ENCODE results near the gene PTPN2.
"Not testable (repeated sequence)": the region's sequence is repeated elsewhere in the genome, so short reads cannot be mapped to it uniquely, and the experiment has no call there.

Gene PTPN2

DNA sequence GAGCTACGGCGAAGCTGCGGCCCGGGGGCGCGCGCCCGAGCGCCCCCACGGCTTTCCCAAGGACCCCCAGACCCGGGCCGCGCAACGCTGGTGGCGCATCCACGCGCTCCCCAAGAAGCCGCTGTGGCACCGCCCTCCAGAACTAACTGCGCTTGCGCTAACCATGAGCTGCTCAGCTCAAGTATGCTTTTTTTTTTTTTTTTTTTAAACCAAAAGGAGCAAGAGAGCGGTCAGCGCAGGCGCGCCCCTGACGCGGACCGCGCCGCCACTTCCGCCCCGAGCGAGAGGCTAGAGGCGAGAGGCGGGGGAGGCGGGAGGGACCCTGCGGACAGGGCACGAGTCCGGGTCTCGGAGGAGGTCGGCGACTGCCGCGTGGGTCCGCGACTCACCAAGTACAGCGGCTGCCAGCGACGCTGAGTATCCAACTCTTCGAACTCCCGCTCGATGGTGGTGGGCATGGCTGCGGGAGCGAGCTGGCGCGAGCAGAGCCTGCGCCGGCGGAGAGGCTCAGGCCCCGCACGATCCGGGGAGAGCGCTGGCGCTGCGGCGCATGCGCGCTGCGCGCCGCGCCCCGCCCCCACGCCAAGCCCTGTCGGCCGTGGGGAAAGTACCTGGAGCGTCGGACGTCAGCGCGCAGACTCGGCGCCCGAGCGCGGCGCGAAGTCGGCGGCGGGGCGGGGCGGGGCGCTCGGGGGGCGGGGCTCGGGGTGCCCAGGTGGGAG, at the start of gene PTPN2:
Gene PTPN2 (minus strand): TSS at position 554 of the 722 bp plus-strand sequence. CDS start 96 bp downstream, at position 458.
- DNase-seq (ENCODE audit: low read depth in 2 of 2): peak; percentile 83 to 84

DNA sequence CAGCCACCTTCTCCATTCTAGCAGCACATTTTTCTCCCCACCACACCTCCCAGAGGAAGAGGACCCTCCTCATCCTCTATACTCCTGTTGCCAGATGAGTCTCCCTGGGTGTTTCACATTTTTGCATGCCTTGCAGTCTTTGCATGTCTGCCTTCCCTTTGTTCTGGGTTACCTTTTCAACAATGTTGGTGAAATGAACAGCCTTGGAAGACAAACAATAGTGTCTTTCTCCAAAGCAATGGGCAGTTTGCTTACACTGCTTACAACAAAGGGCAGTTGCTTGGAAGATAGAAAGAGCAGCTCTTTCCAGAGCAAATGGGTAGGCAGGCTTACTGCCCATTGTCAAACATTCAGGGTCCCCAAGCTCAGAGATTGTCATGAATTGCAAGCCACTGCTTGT, 49.3 kb upstream of the PTPN2 start:
- DNase-seq (ENCODE audit: low read depth in 2 of 2): no peak

DNA sequence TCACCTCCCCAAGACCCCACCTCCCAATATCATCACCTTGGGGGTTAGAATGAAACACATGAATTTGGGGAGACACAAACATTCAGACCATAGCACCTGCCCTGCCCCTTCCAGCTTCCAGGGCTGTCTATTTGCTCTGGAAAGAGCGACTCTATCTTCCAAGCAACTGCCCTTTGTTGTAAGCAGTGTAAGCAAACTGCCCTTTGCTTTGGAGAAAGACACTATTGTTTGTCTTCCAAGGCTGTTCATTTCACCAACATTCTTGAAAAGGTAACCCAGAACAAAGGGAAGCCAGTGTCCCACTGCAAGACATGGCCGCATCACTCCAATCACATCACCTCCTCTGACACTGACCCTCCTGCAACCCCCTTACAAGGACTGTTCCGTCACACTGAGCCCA, 46.9 kb upstream of the PTPN2 start:
- no peak for DNase-seq (ENCODE audit: low read depth in 2 of 2)

DNA sequence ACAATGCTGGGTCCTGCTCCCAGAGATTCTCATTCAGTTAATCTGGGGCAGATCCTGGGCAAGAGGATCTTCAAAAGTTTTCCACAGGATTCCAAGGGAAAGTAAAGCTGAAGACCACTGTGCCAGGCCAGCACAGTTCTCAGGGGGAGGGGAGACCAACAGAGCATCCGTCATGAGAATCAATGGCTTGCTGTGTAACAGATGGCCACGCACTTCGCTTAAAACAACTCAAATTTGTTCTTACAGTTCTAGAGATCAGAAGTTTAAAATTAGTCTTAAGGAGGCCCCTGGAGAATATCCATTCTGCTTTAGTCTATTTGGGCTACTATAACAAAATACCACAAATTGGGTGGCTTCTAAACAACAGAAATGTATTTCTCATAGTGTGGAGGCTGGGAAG, 46.3 kb upstream of the PTPN2 start:
- DNase-seq (ENCODE audit: low read depth in 2 of 2): no peak

DNA sequence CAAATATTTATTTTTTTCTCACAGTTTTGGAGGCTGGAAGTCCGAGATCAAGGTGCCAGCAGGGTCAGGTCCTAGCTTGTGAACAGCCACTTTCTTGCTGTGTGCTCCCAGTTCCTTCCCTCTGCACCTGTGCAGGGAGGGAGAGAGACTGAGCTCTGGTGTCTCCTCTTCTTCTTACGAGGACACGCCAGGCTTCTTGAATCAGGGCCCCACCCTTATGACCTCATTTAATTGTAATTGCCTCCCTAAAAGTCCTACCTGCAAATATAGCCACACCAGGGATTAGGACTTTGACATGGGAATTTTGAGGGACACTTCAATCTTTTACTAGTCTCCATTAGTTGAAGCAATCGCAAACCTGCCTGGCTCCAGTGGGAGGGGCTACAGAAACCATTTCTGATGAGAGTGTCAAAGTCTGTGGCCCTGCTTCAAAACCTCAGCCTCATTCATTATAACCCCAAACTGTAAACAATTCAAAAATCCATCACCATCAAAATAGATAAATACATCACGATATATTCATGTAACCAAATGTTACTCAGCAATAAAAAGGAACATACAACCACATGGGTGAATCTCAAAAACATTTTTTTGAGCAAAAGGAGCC, 45.5 kb upstream of the PTPN2 start:
- no peak for DNase-seq (ENCODE audit: low read depth in 2 of 2)

DNA sequence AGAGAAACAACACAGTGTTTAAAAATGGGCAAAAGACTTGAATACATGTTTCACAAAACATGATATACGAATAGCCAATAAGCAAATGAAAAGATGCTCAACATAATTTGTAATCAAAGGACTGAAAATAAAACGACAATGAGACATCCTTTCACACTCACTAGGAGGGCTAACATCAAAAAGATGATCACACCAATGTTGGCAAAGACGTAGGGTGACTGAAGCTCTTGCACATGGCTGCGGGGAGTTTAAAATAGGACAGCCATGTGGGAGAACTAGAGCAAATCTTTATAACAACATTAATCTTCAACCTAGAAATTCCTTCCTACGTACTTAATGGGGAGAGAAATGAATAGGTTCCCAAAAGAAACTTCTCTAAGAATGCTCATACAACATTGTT, 44.6 kb upstream of the PTPN2 start:
- DNase-seq (ENCODE audit: low read depth in 2 of 2): no peak

DNA sequence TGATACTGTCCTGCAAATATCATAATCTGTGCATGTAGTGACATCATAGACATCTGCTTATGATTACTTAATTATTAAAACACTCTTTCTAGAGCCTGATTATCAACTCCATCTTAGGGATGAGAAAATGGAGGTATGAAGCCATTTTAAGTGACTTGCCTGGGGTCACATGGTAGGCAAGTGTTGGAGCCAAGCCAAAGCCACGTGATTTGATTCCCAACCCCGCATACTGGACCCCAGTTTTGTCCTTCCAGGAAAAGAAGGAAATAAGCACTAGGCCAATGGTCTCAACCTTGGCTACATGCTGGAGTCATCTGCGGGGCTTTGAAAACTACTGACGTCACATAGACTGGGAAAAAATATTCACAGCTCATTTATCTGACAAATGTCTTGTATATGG, 44.2 kb upstream of the PTPN2 start:
- DNase-seq (ENCODE audit: low read depth in 2 of 2): no peak

DNA sequence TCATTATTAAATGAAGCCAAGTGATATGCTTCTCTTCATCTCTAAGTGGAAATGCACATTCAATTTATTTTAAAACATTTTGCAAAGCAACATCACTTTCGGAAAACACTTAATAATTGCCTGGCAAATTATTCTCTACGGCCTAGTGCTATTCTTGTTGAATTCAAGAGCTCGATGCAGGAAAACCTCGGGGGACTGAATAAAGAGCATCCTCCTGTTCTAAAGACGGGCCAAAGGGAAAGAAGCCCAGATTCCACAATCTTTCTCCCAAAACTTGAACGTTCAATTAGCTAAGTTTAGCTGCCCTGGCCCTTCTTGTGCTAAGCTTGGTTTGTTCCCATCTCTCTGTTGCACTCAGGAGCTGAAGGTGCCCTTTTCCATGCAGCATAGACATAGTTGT, 40.6 kb upstream of the PTPN2 start:
- no peak for DNase-seq (ENCODE audit: low read depth in 2 of 2)

DNA sequence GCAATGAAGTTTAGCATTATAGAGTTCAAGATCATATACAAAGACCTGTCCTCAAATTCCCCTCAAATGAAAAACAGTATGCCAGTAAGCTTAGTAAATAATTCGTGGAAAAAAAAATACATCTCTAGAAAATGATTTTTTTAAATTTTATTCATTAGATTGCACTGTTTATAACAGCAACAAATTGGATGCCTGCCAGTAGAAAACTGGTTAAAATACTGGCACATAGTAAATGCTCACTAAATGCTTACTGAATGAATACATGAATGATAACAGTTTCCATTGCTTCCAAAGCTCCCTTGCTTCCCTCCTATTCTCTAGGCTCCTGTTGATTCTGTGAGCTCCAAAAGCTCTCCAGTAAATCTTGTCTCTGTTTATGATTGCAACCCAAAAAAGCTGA, 38.2 kb upstream of the PTPN2 start:
- no peak for DNase-seq (ENCODE audit: low read depth in 2 of 2)

DNA sequence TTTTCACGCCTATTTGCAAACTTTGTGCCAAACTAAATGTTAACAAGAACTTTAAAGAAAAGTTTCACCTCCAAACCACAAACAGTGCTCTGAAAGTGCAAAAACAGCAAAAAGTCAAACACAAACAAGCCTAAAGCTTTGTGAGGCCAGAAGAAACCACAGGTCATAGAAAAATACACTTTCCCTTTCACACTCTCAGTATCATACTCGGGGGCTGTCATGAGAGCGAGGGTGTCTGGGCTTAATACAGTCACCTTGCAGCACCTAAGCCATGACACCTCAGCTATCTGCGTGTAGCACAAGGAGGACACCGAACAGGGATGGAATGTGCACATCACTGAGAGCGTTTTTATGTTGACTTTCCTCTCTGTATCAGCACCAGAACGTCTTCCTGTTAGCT, 37.1 kb upstream of the PTPN2 start:
- DNase-seq (ENCODE audit: low read depth in 2 of 2): no peak

DNA sequence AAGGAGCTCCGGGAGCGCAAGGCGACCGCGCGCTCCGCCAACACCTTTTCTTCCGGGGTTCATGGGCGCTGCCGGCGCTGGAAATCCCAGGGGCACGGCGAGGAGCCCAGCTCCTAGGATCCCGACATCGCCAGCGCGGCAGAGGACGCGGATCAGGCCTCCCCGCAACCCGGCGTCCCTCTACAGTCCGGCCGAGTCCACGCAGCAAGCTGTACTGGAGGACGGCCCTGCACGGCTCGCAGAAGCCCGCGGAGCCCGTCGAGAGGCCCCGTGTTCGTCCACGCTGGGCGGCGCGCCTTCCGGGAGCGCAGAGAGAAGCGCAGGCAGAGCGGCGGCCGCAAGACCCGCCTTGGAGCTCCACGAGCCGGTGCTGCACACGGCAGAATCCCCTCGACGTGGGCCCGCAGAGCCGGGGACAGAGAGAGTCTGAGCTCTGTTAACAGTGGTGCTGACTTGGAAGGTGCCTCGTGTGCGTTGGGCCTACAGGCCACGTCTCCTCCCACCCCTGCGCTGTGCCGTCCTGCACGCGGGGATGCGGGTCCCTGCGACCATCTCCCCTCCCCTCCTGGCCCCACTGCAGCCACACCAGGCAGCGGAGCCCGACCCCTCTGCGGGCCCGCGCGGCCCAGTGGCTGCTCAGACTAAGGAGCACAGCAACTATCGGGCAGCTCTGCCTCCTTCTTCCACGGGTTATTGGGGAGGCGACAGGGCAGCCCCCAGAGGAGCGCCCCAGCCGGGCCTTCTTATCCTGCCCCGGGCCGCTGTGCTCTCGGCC, 28.1 kb upstream of the PTPN2 start:
- no peak for DNase-seq (ENCODE audit: low read depth in 2 of 2)

DNA sequence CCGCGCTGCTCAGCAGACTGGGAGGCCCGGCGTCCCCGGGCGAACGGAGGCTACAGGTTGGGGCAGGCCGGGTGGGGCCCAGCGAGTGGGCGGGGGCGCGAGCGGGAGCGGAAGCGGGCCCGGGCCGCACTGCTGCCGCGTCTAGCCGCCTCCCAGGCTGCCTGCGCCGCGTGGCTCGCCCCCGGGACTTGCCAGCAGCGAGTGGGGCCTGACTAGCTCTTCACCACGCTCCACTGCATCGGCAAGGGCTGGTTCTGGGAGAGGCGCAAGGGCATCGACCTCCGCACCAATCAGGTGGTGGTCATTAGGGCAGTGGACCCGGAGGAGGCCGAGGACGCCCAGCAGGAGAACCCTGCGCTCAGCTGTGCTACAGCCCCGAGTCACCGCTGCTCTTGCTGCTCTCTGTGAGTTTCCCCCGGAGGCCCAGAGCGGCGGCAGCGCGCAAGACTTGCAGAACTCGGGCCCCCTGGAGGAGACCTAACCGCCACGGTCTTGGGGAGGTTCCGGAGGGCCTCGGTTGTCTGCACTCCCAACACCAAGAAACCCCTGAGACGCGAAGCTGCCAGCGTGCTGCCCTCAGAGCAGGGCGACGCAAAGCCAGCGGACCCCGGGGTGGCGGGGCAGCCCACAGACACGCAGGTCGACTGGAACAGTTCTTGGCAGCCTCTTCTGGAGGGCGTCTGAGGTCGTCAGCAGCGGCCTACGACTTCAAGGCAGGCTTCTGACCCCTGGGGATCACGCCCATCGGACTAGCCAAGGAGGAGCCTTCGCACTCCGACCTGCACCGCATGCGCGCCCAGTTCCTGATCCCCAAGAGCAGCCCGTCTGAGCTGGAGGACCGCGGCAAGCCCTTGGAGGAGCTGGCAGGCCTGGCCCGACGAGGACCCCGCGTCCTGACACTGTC, 27.2 kb upstream of the PTPN2 start:
- DNase-seq (ENCODE audit: low read depth in 2 of 2): peak in 1 of 2 donors; percentile 51

DNA sequence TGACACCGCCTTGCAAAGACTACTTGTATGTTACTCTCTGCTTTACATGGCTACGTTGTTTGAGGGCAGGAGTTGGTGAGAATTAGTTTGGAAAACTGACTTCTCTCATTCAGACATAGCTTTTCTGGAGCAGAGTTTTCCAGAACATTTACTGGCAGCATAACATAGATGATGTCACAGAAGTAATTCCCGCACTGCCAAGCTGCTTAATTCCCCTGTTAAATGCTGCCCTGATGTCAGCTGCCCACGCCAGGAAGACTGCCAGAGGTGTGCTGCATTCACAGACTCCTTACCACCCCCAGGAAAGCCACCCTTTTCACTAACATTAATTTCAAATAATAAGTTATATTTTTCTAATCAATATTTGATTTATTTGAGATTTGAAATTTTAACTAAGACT, 24.7 kb upstream of the PTPN2 start:
- no peak for DNase-seq (ENCODE audit: low read depth in 2 of 2)

DNA sequence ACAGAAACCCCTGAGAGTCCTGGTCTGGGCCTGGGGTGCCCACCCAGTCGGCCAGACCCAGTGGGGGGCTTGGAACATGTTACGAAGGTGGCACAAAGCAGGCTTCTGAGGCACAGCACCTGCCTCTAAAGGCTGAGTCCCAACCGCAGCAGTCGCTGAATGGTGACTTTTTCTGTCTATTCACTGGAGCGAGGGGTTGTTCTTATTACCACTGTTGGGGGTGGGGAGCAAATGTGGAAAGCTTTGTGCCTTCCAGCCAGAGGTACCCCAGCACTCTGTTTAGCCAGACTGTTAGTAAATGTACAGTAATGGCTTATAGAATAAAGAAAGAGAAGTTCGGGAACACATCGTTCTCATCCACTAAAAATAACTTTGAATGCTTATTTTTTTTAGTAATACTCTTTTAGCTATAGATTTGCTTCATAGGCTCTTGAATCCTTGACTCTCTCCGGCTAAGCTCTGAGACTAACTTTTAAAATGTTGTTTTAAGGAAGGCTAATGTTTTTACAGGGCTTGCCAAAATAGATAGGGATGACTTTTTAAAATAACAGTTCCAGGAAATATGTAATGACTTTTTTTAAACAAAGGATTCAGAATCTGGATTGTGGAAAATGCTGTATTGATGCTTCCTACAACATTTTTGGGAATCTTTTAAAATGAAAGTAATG, 23.4 kb upstream of the PTPN2 start:
- DNase-seq (ENCODE audit: low read depth in 2 of 2): no peak

DNA sequence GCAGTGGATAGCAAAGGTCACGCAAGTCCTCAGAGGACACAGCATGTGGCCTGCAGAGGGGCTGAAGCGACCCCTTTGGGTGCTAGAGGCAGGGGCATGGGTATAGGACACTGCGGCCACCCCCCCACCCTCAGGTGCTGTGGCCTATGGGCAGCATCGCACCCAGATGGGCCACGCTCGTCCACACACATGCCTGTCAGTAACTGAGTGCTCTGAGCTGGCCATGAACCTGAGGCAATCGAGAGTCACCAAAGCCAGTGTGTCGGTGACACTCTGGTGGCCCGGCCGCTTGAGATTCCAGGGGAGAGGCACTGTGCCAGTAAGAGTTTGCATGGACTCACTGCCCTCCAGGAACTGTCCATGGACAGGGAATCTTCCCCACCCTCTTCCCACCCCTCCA, 22.7 kb upstream of the PTPN2 start:
- no peak for DNase-seq (ENCODE audit: low read depth in 2 of 2)

DNA sequence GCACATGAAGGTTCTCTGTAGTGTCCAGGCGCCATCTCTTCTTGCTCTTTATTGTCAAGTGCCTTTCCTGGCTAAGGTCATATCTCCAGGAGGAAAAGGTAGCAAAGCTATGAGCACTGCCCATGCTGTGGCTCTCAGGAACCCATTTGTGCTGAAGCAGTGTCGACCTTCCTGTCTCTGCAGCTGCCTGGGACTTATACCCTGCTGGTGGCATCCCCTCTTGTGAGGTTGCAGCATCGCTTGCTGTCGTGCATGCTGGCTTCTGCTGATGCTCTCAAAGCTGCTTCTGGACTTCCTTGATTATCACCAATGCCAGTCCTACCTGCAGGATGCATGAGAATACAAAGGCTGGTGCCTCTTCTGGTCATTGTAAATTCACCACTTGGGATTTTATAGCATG, 22.1 kb upstream of the PTPN2 start:
- no peak for DNase-seq (ENCODE audit: low read depth in 2 of 2)

DNA sequence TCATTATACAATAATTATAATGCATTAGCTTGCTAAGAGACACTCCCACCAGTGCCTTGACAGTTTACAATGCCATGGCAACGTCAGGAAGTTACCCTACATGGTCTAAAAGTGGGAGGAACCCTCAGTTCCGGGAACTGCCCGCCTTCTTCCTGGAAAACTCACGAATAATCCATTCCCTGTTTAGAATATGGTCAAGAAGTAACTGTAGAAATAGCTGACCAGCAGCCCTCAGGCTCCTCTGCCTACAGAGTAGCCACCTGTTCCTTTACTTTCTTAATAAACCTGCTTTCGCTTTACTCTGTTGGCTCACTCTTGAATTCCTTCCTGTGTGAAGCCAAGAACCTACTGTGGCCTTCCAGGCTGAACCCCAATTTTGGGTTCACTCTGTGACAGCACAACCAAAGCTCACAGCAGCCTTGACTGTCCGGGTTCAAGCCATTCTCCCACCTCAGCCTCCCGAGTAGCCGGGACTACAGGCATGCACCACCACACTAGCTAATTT, 20.0 kb upstream of the PTPN2 start:
- DNase-seq (ENCODE audit: low read depth in 2 of 2): peak in 1 of 2 donors; percentile 22

DNA sequence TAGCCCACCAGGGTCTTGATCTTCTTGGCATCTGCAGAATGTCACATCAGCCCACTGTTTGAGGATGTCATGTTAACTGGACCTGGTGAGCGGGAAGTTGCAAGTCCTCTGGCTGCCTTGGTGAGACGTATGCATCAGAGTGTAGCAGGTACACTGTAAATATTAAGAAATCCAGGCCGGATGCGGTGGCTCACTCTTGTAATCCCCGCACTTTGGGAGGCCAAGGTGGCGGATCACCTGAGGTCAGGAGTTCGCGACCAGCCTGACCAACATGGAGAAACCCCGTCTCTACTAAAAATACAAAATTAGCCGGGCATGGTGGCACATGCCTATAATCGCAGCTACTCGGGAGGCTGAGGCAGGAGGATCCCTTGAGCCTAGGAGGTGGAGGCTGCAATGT, 17.2 kb upstream of the PTPN2 start:
- not testable (repeated sequence) for DNase-seq (ENCODE audit: low read depth in 2 of 2)

DNA sequence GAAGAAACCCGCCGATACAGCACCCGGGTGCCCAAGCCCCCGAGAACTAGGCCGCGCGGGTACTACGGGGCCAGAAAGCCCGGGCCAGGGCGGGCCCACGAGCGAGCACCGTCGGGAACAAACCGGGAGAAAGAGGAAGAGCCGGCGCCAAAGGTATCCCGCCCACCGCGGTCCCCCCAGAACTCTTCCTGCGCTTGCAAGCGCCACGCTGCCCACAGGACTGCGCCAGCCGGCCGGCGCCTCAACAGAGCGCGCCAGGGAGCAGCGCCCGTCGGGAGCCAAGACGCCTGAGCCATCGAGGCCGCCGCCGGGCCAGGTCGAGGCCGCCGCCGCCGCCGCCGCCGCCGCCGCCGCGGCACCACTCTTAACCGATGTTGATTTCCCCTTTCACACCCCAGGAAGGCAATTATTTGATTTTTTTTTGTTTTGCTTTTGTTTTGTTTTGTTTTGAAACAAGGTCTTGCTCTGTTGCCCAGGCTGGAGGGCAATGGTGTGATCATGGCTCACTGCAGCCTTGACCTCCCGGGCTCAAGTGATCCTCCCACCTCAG, 12.8 kb upstream of the PTPN2 start:
- not testable (repeated sequence) for DNase-seq (ENCODE audit: low read depth in 2 of 2)

DNA sequence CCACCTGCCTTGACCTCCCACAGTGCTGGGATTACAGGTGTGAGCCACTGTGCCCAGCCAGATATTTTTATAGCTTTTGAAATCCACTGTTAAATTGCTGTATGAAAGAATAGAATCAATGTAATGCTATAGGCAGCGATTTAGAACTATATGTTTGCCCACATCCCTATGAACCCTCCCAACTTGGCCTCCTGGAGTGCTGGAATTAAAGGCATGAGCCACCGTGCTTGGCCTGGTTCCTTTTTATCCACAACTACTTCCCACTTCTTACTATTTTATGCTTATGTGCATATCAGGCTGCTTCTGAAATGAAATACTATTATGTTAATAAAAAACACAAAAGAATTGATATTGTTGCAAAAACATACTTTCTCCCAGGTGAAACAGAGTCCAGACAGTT, 11.6 kb upstream of the PTPN2 start:
- DNase-seq (ENCODE audit: low read depth in 2 of 2): no peak

DNA sequence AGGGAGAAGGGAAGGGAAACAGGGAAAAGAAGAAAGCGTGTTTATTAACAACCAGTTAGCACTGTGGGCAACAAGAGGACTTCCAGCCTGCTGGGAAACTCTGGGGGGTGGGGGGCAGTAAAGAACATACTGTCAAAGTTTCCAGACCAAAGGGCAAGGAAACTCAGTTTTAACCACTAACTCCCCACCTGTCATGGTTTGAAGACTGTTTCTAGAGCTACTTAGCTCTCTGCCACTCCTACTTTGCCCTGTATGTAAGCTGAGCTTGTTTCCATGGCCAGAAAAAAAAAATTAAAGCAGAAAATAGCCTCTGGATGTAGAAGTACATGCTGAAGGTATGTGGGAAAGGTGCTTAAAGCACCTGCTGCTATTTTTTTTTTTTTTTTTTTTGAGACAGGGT, 11.0 kb upstream of the PTPN2 start:
- no peak for DNase-seq (ENCODE audit: low read depth in 2 of 2)

Data from stimulated activated CD4-positive, alpha-beta T cell treated with anti-CD3 and anti-CD28 coated beads, Interleukin-15, amount 100 ng/mL, for 48 hours (primary cell).